Duodenal mucosa (tissue), 2 donors: ENCODE measurements around the gene KRT86.

ENCODE experiments used
- H3K27ac ChIP-seq: one replicate; pipeline ENCODE4 v1.7.0; 2013; ENCODE audit warnings: low read depth, low read length
- H3K27me3 ChIP-seq, 2 donors: one replicate each; pipeline ENCODE4 v1.7.0; 2013; ENCODE audit warnings: low read length in 2 of 2, control low read depth in 1 of 2; ENCODE audit not compliant: insufficient read depth in 2 of 2, control insufficient read depth in 1 of 2
- H3K36me3 ChIP-seq, 2 donors: one replicate each; pipeline ENCODE4 v1.7.0; 2013; ENCODE audit warnings: low read length in 2 of 2, control low read depth in 1 of 2; ENCODE audit not compliant: insufficient read depth in 2 of 2, control insufficient read depth in 1 of 2
- H3K4me1 ChIP-seq, 2 donors: one replicate each; pipeline ENCODE4 v1.7.0; 2013; ENCODE audit warnings: low read length in 2 of 2, control low read depth in 1 of 2; ENCODE audit not compliant: insufficient read depth in 2 of 2, control insufficient read depth in 1 of 2
- H3K4me3 ChIP-seq, 2 donors: one replicate each; pipeline ENCODE4 v1.7.0; 2013; ENCODE audit warnings: low read length in 2 of 2, low read depth in 1 of 2
- H3K9ac ChIP-seq, 2 donors: one replicate each; pipeline ENCODE4 v1.7.0; 2013; ENCODE audit warnings: low read length in 2 of 2, low read depth in 1 of 2
- H3K9me3 ChIP-seq, 2 donors: one replicate each; pipeline ENCODE4 v1.7.0; 2013; ENCODE audit warnings: low read length in 2 of 2, control low read depth in 1 of 2; ENCODE audit not compliant: control insufficient read depth in 1 of 2

The KRT86 gene

GRCh38 chr12:52349196-52349595 lies 74.8 kb downstream of the KRT86 start:
- H3K36me3 ChIP-seq = no peaks in the 10 kb centered on the region
- no peaks in the 10 kb centered on the region for H3K9me3 ChIP-seq
- H3K27me3 ChIP-seq = no peaks in the 10 kb centered on the region
- no peak overlapping the region for H3K4me3 ChIP-seq
- no peak overlapping the region for H3K27ac ChIP-seq
- no peak overlapping the region for H3K9ac ChIP-seq
- H3K4me1 ChIP-seq = peaks cover 7 to 13% of the 10 kb centered on the region in 2 donors

GRCh38 chr12:52350021-52350620 lies 75.7 kb downstream of the KRT86 start:
- Histone ChIP-seq H3K27me3 (peaks cover 0 to 4% of the 10 kb centered on the region in 2 donors), H3K4me1 (peaks cover 7 to 13% of the 10 kb centered on the region in 2 donors), H3K27ac (no peak overlapping the region), H3K9ac (no peak overlapping the region), H3K4me3 (no peak overlapping the region), H3K9me3 (no peaks in the 10 kb centered on the region), H3K36me3 (no peaks in the 10 kb centered on the region)

GRCh38 chr12:52350786-52351185 lies 76.3 kb downstream of the KRT86 start:
- Histone ChIP-seq H3K4me1 (peaks cover 7 to 13% of the 10 kb centered on the region in 2 donors), H3K9me3 (no peaks in the 10 kb centered on the region), H3K27ac (no peak overlapping the region)

GRCh38 chr12:52351196-52352059 lies 77.0 kb downstream of the KRT86 start:
- H3K9ac ChIP-seq = no peak overlapping the region
- no peaks in the 10 kb centered on the region for H3K36me3 ChIP-seq
- H3K27me3 ChIP-seq = peaks cover 0 to 4% of the 10 kb centered on the region in 2 donors
- H3K27ac ChIP-seq = no peak overlapping the region
- H3K4me1 ChIP-seq = peaks cover 7 to 13% of the 10 kb centered on the region in 2 donors
- no peak overlapping the region for H3K4me3 ChIP-seq
- no peaks in the 10 kb centered on the region for H3K9me3 ChIP-seq

More at GRCh38 chr12:52350786-52351185, 76.3 kb downstream of the KRT86 start:
- Histone ChIP-seq H3K9ac (no peak overlapping the region), H3K4me3 (no peak overlapping the region), H3K36me3 (no peaks in the 10 kb centered on the region), H3K27me3 (peaks cover 0 to 4% of the 10 kb centered on the region in 2 donors)

DNA sequence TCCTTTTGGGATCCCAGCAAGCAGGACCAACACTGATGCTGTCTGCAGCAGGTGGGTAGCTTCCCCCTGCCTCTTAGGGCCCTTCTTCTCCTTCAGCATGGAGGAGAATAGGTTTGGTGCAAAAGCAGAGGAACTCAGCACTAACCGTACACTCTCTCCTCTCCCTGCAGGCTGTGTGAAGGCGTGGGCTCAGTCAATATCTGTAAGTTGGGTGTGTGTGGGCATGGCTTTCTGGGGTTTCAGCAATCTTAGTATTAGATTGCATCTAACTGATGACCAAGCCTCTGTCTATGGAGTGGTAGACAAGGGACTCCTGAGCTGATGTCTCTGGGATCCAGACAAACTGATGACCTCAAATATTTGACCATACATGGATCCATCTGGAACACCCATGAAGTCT lies 78.5 kb downstream of the KRT86 start:
- H3K4me1 ChIP-seq = peaks cover 0 to 5% of the 10 kb centered on the region in 2 donors

GRCh38 chr12:52353766-52354165 lies 79.3 kb downstream of the KRT86 start:
- H3K27me3 ChIP-seq = peaks cover 0 to 4% of the 10 kb centered on the region in 2 donors
- no peaks in the 10 kb centered on the region for H3K4me1 ChIP-seq

More for the DNA sequence above, 78.5 kb downstream of the KRT86 start:
- Histone ChIP-seq H3K4me3 (no peak overlapping the region), H3K27me3 (peaks cover 0 to 4% of the 10 kb centered on the region in 2 donors), H3K36me3 (no peaks in the 10 kb centered on the region), H3K9me3 (no peaks in the 10 kb centered on the region), H3K9ac (no peak overlapping the region), H3K27ac (no peak overlapping the region)

GRCh38 chr12:52354200-52354599 lies 79.8 kb downstream of the KRT86 start:
- H3K36me3 ChIP-seq = no peaks in the 10 kb centered on the region
- no peak overlapping the region for H3K9ac ChIP-seq
- H3K27ac ChIP-seq = no peak overlapping the region
- peaks cover 0 to 4% of the 10 kb centered on the region in 2 donors for H3K27me3 ChIP-seq
- H3K9me3 ChIP-seq = no peaks in the 10 kb centered on the region
- H3K4me3 ChIP-seq = no peak overlapping the region
- no peaks in the 10 kb centered on the region for H3K4me1 ChIP-seq

More at GRCh38 chr12:52353766-52354165, 79.3 kb downstream of the KRT86 start:
- no peak overlapping the region for H3K9ac ChIP-seq
- H3K27ac ChIP-seq = no peak overlapping the region
- no peaks in the 10 kb centered on the region for H3K9me3 ChIP-seq
- H3K36me3 ChIP-seq = no peaks in the 10 kb centered on the region
- no peak overlapping the region for H3K4me3 ChIP-seq

- Histone ChIP-seq H3K27ac (no peak overlapping the region), H3K36me3 (no peaks in the 10 kb centered on the region), H3K4me3 (no peak overlapping the region), H3K4me1 (no peaks in the 10 kb centered on the region), H3K9me3 (no peaks in the 10 kb centered on the region), H3K9ac (no peak overlapping the region), H3K27me3 (peaks cover 0 to 4% of the 10 kb centered on the region in 2 donors)
These were observed 80.7 kb downstream of the KRT86 start for GRCh38 chr12:52355176-52355575.

DNA sequence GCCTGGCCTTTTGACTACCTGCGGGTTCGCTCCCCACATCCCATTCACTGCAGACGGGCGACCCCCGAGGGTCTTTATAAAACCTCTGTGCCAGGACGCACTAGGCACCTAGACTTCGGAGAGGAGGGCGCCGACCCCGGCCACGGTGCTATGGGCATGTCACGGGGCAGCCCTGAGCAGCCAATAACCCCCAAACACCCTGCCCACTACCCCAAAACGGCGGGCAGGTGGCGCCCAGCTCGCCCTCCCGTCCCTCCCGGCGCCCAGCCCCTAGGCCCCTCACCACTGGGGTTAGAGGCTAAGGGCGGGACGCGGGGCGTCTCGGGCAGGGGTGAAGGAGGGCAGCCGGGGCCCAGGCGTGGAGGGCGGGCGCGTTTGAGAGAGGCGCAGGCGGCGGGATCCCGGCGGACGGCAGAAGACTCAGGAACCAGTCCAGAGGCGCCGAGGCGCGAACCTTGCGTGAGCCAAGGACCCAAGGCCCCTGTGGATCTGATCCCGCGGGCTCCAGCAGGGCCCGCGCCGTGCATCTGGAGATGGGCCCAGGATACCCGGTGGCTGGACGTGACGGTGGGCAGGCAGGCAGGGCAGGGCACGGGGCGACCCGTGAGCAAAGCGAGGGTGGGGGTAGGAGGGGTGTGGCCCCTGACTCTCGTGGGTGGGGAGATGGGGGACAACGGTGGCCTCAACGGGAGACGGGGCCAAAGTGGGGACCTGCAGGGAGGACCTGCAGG lies 81.8 kb downstream of the KRT86 start:
- Histone ChIP-seq H3K27me3 (peaks cover 0 to 4% of the 10 kb centered on the region in 2 donors), H3K4me1 (no peaks in the 10 kb centered on the region), H3K9ac (no peak overlapping the region), H3K36me3 (no peaks in the 10 kb centered on the region), H3K9me3 (no peaks in the 10 kb centered on the region), H3K4me3 (no peak overlapping the region), H3K27ac (no peak overlapping the region)
